GM12891 (cell line): ENCODE results near the gene APEH.
A peak's percentile ranks its signal among the peaks of the same experiment; 100 is the strongest.
"Not testable (repeated sequence)": the region's sequence is repeated elsewhere in the genome, so short reads cannot be mapped to it uniquely, and the experiment has no call there.

Experiments
- DNase-seq: peaks from one replicate; pipeline ENCODE4 v3.0.0; 2011; ENCODE audit warnings: low spot score; ENCODE audit not compliant: insufficient read length
- FAIRE-seq: peaks from 2 replicates; lab custom pipeline; 2011; peaks lifted over from hg19 to GRCh38; lab: Jason Lieb, UNC
- PAX5 ChIP-seq: IDR thresholded peaks from 2 replicates; pipeline ENCODE4 v1.6.1; 2011; ENCODE audit warnings: low read length, moderate library complexity, mild to moderate bottlenecking; ENCODE audit not compliant: insufficient read depth, severe bottlenecking
- POLR2A ChIP-seq: IDR thresholded peaks from 2 replicates; pipeline ENCODE4 v1.6.1; 2011; ENCODE audit warnings: low read depth, low read length, control low read depth
- POLR2AphosphoS5 ChIP-seq: IDR thresholded peaks from 2 replicates; pipeline ENCODE4 v1.6.1; 2011; ENCODE audit warnings: low read depth, low read length, control low read depth
- POU2F2 ChIP-seq: IDR thresholded peaks from 2 replicates; pipeline ENCODE4 v1.6.1; 2011; ENCODE audit warnings: low read depth, mild to moderate bottlenecking, control low read depth, low read length, moderate library complexity
- SPI1 ChIP-seq: IDR thresholded peaks from 2 replicates; pipeline ENCODE4 v1.6.1; 2011; ENCODE audit warnings: low read depth, low read length, control low read depth
- TAF1 ChIP-seq: IDR thresholded peaks from 2 replicates; pipeline ENCODE4 v1.6.1; 2011; ENCODE audit warnings: low read depth, low read length, control low read depth

The APEH gene

GRCh38 chr3:49680493-49681231 lies 6.5 kb downstream of the APEH start:
- DNase-seq (no peak), FAIRE-seq (no peak)
- no peak for TF ChIP-seq POLR2A
- TF ChIP-seq PAX5, result no peak
- no peak for TF ChIP-seq TAF1
- TF ChIP-seq POLR2AphosphoS5, result 0 out of 2 replicates have a peak, but pooled peaks have one; percentile 15
- TF ChIP-seq POU2F2, result no peak
- TF ChIP-seq SPI1, result no peak

- no peak for FAIRE-seq
- DNase-seq, result no peak
- no peak for TF ChIP-seq PAX5
- no peak for TF ChIP-seq SPI1
- no peak for TF ChIP-seq TAF1
- TF ChIP-seq POLR2A, result no peak
- no peak for TF ChIP-seq POLR2AphosphoS5
- TF ChIP-seq POU2F2, result no peak
Measured at GRCh38 chr3:49681232-49681522, 7.0 kb downstream of the APEH start.

GRCh38 chr3:49681543-49681942 lies 7.4 kb downstream of the APEH start:
- DNase-seq (no peak), FAIRE-seq (no peak)
- no peak for TF ChIP-seq TAF1
- TF ChIP-seq POLR2A, result no peak

- FAIRE-seq (no peak), DNase-seq (no peak)
- TF ChIP-seq POU2F2, result no peak
- TF ChIP-seq POLR2A, result no peak
- no peak for TF ChIP-seq PAX5
- TF ChIP-seq TAF1, result no peak
- TF ChIP-seq POLR2AphosphoS5, result no peak
- TF ChIP-seq SPI1, result no peak
Measured at GRCh38 chr3:49683162-49683561, 9.0 kb downstream of the APEH start.

- FAIRE-seq, DNase-seq: not testable (repeated sequence)
Measured at GRCh38 chr3:49684453-49684852, 10.3 kb downstream of the APEH start.

- not testable (repeated sequence) for DNase-seq, FAIRE-seq
Measured at GRCh38 chr3:49685103-49685502, 11.0 kb downstream of the APEH start.

- FAIRE-seq, DNase-seq: not testable (repeated sequence)
Measured at GRCh38 chr3:49685846-49686245, 11.7 kb downstream of the APEH start.

GRCh38 chr3:49686346-49686745 lies 12.2 kb downstream of the APEH start:
- FAIRE-seq, DNase-seq: not testable (repeated sequence)

GRCh38 chr3:49686769-49687423 lies 12.7 kb downstream of the APEH start:
- FAIRE-seq, DNase-seq: not testable (repeated sequence)

- not testable (repeated sequence) for FAIRE-seq, DNase-seq
Measured at GRCh38 chr3:49687424-49687795, 13.3 kb downstream of the APEH start.

GRCh38 chr3:49688338-49689045 lies 14.3 kb downstream of the APEH start:
- not testable (repeated sequence) for FAIRE-seq, DNase-seq
